ENCODE results near the gene NR1H3.

The NR1H3 gene

DNA sequence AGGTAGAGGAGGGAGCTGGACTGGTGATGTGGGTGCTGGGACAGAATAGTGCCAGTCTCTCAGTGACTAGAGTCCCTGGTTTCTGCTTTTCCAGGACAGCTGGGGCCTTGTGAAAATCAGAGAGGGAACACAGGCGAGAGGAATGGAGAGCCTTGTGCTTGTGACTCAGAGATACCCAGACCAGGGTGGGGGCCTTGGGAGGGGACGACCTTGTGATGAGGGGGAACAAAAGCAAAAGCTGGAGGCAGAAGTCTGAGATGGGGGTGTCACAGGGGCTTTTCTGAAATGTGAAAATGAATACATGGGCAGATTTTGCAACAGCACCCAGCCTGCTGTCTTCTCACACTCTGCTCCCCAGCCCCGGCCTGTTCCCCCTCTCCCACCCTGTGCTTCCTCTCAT, 3.4 kb upstream of the NR1H3 start:
- Histone ChIP-seq H3K79me2 (ENCODE audit: control insufficient read depth, insufficient read depth, low read length, poor library complexity) (no peaks in the 10 kb centered on the region), H3K9me3 (ENCODE audit: insufficient read depth, low read depth, low read length) (no peaks in the 10 kb centered on the region), H2AFZ (ENCODE audit: insufficient read depth, low read length, poor library complexity) (no peak overlapping the region), H3K27ac (ENCODE audit: low read depth, low read length) (no peak overlapping the region), H3K4ac (ENCODE audit: low read depth, low read length) (no peak overlapping the region), H3K9ac (ENCODE audit: low read length) (no peak overlapping the region), H2BK5ac (ENCODE audit: low read depth, low read length, poor library complexity) (no peak overlapping the region), H4K91ac (ENCODE audit: low read depth, low read length) (peak overlapping the region; percentile 61), H3K36me3 (ENCODE audit: control insufficient read depth in 1 of 2, insufficient read depth in 2 of 2, low read length in 2 of 2) (no peaks in the 10 kb centered on the region), H2BK12ac (ENCODE audit: low read length) (no peak overlapping the region), H3K4me3 (ENCODE audit: low read depth, low read length) (no peak overlapping the region), H4K8ac (ENCODE audit: low read depth, low read length) (peak overlapping the region; percentile 53), H3K79me1 (ENCODE audit: low read length) (peaks cover 19% of the 10 kb centered on the region), H3K14ac (ENCODE audit: low read length) (no peak overlapping the region), H3K23ac (ENCODE audit: low read length) (no peak overlapping the region), H2BK120ac (ENCODE audit: insufficient read depth, low read length, poor library complexity) (peak overlapping the region; percentile 17), H3K18ac (ENCODE audit: low read length) (no peak overlapping the region), H4K12ac (ENCODE audit: low read depth, low read length) (peak overlapping the region; percentile 12), H3K4me2 (ENCODE audit: low read length) (no peak overlapping the region), H3K27me3 (ENCODE audit: insufficient read depth, low read length) (no peaks in the 10 kb centered on the region), H3K4me1 (ENCODE audit: control insufficient read depth in 1 of 2, insufficient read depth in 2 of 2, low read length in 2 of 2) (peaks cover 30 to 32% of the 10 kb centered on the region in 2 experiments), H2AK5ac (ENCODE audit: low read length) (peak overlapping the region; percentile 41)
- no CpG with 5 or more reads among the region's 3 CpGs for WGBS (ENCODE audit: extremely low coverage, insufficient coverage, insufficient read length)
- peak in 1 of 2 donors; percentile 35 for DNase-seq

DNA sequence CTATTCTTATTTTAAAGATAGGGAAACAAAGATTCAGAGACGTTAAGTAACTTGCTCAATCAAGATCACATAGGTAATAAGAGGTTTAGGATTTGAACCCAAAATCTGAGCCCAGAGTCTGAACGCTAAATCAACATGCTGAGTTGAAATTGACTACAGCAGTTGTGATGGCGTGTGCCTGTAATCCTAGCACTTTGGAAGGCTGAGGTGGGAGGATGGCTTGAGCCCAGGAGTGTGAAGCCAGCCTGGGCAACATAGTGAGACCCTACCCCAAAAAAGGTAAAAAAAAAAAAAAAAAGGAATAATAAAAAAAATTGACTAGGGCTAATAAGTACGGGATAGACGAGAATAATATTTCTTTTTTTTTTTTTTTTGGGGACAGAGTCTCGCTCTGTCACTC, 1.4 kb upstream of the NR1H3 start:
- Histone ChIP-seq H4K91ac (ENCODE audit: low read depth, low read length) (no peak overlapping the region), H4K12ac (ENCODE audit: low read depth, low read length) (no peak overlapping the region), H3K23ac (ENCODE audit: low read length) (no peak overlapping the region), H3K18ac (ENCODE audit: low read length) (no peak overlapping the region), H3K79me1 (ENCODE audit: low read length) (peaks cover 23% of the 10 kb centered on the region), H2BK120ac (ENCODE audit: insufficient read depth, low read length, poor library complexity) (no peak overlapping the region), H3K4me3 (ENCODE audit: low read depth, low read length) (no peak overlapping the region), H2AFZ (ENCODE audit: insufficient read depth, low read length, poor library complexity) (no peak overlapping the region), H2BK5ac (ENCODE audit: low read depth, low read length, poor library complexity) (no peak overlapping the region), H3K36me3 (ENCODE audit: control insufficient read depth in 1 of 2, insufficient read depth in 2 of 2, low read length in 2 of 2) (peaks cover under 1 to 2% of the 10 kb centered on the region in 2 experiments), H3K9me3 (ENCODE audit: insufficient read depth, low read depth, low read length) (peaks cover 2% of the 10 kb centered on the region), H3K9ac (ENCODE audit: low read length) (no peak overlapping the region), H2AK5ac (ENCODE audit: low read length) (no peak overlapping the region), H4K8ac (ENCODE audit: low read depth, low read length) (no peak overlapping the region), H3K27me3 (ENCODE audit: insufficient read depth, low read length) (no peaks in the 10 kb centered on the region), H3K27ac (ENCODE audit: low read depth, low read length) (no peak overlapping the region), H3K4ac (ENCODE audit: low read depth, low read length) (no peak overlapping the region), H3K4me2 (ENCODE audit: low read length) (no peak overlapping the region), H3K79me2 (ENCODE audit: control insufficient read depth, insufficient read depth, low read length, poor library complexity) (no peaks in the 10 kb centered on the region), H3K4me1 (ENCODE audit: control insufficient read depth in 1 of 2, insufficient read depth in 2 of 2, low read length in 2 of 2) (peaks cover 31 to 33% of the 10 kb centered on the region in 2 experiments), H2BK12ac (ENCODE audit: low read length) (no peak overlapping the region), H3K14ac (ENCODE audit: low read length) (no peak overlapping the region)
- DNase-seq, result no peak
- WGBS (ENCODE audit: extremely low coverage, insufficient coverage, insufficient read length), result no CpG with 5 or more reads among the region's 6 CpGs

DNA sequence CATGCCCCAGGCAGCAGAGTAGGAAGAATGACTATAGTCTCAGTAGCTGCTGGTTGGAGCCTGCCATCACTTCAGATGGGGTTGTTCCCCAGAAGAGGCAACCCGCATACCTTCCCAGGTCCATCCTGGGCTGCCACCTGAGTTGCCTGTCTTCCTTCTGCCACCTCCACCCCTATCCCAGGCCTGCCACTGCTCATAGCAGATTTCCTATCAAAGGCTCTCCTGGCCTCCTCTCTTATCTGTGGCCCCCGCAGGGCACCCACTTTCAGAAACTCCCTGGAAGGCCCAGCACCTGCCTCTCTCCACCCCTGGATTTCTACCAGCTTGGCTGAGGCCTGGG, 649 bp upstream of the NR1H3 start:
- Histone ChIP-seq H3K4ac (ENCODE audit: low read depth, low read length) (no peak overlapping the region), H3K9ac (ENCODE audit: low read length) (no peak overlapping the region), H3K4me1 (ENCODE audit: control insufficient read depth in 1 of 2, insufficient read depth in 2 of 2, low read length in 2 of 2) (peaks cover 31 to 33% of the 10 kb centered on the region in 2 experiments), H4K8ac (ENCODE audit: low read depth, low read length) (peak overlapping the region; percentile 88), H2BK12ac (ENCODE audit: low read length) (peak overlapping the region; percentile 7), H2BK5ac (ENCODE audit: low read depth, low read length, poor library complexity) (peak overlapping the region; percentile 70), H3K4me2 (ENCODE audit: low read length) (peak overlapping the region; percentile 68), H3K36me3 (ENCODE audit: control insufficient read depth in 1 of 2, insufficient read depth in 2 of 2, low read length in 2 of 2) (peaks cover 4 to 5% of the 10 kb centered on the region in 2 experiments), H3K4me3 (ENCODE audit: low read depth, low read length) (no peak overlapping the region), H4K91ac (ENCODE audit: low read depth, low read length) (peak overlapping the region; percentile 90), H2AFZ (ENCODE audit: insufficient read depth, low read length, poor library complexity) (peak overlapping the region; percentile 56), H3K27me3 (ENCODE audit: insufficient read depth, low read length) (no peaks in the 10 kb centered on the region), H2BK120ac (ENCODE audit: insufficient read depth, low read length, poor library complexity) (peak overlapping the region; percentile 34), H3K23ac (ENCODE audit: low read length) (no peak overlapping the region), H3K18ac (ENCODE audit: low read length) (peak overlapping the region; percentile 66), H3K79me2 (ENCODE audit: control insufficient read depth, insufficient read depth, low read length, poor library complexity) (no peaks in the 10 kb centered on the region), H3K9me3 (ENCODE audit: insufficient read depth, low read depth, low read length) (peaks cover 2% of the 10 kb centered on the region), H3K79me1 (ENCODE audit: low read length) (peaks cover 23% of the 10 kb centered on the region), H4K12ac (ENCODE audit: low read depth, low read length) (peak overlapping the region; percentile 14), H3K27ac (ENCODE audit: low read depth, low read length) (peak overlapping the region; percentile 77), H2AK5ac (ENCODE audit: low read length) (peak overlapping the region; percentile 85), H3K14ac (ENCODE audit: low read length) (no peak overlapping the region)
- DNase-seq, result peak in 1 of 2 donors; percentile 19
- no CpG with 5 or more reads among the region's 2 CpGs for WGBS (ENCODE audit: extremely low coverage, insufficient coverage, insufficient read length)

DNA sequence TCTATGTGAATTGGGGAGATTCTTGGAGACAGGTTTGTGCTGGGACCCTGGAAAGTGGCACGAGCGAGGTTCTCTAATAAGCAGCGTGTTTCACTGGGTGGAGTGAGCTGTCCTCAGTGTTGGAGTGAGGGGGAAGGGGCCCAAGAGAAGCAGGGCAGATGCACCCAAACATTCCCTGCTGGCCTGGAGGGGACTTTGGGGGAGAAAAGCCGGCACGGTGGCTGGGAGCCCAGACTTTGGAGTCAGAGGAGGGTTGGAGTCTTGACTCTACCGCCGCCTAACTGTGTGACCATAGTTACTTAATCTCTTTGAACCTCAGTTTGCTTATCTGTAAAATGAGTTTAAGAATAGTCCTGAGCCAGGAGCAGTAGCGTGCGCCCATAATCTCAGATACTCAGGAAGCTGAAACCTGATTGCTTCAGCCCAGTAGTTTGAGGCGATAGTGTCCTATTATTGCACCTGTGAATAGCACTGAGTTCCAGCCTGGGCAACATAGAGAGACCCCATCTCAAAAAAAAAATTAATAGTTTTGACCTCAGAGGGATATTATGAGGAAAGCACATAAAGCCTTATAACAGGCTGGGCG, 614 bp downstream of the NR1H3 start:
- Histone ChIP-seq H3K4me2 (ENCODE audit: low read length) (peak overlapping the region; percentile 68), H3K36me3 (ENCODE audit: control insufficient read depth in 1 of 2, insufficient read depth in 2 of 2, low read length in 2 of 2) (peaks cover 4 to 5% of the 10 kb centered on the region in 2 experiments), H3K79me2 (ENCODE audit: control insufficient read depth, insufficient read depth, low read length, poor library complexity) (no peaks in the 10 kb centered on the region), H3K9me3 (ENCODE audit: insufficient read depth, low read depth, low read length) (peaks cover 2% of the 10 kb centered on the region), H2AK5ac (ENCODE audit: low read length) (peak overlapping the region; percentile 86), H2BK5ac (ENCODE audit: low read depth, low read length, poor library complexity) (peak overlapping the region; percentile 67), H3K27me3 (ENCODE audit: insufficient read depth, low read length) (no peaks in the 10 kb centered on the region), H2AFZ (ENCODE audit: insufficient read depth, low read length, poor library complexity) (no peak overlapping the region), H4K91ac (ENCODE audit: low read depth, low read length) (peak overlapping the region; percentile 90), H4K8ac (ENCODE audit: low read depth, low read length) (peak overlapping the region; percentile 88), H3K27ac (ENCODE audit: low read depth, low read length) (peak overlapping the region; percentile 77), H3K4me1 (ENCODE audit: control insufficient read depth in 1 of 2, insufficient read depth in 2 of 2, low read length in 2 of 2) (peaks cover 31 to 33% of the 10 kb centered on the region in 2 experiments), H2BK120ac (ENCODE audit: insufficient read depth, low read length, poor library complexity) (peak overlapping the region; percentile 78), H3K23ac (ENCODE audit: low read length) (no peak overlapping the region), H3K79me1 (ENCODE audit: low read length) (peaks cover 23% of the 10 kb centered on the region), H3K4ac (ENCODE audit: low read depth, low read length) (peak overlapping the region; percentile 65), H3K9ac (ENCODE audit: low read length) (no peak overlapping the region), H3K4me3 (ENCODE audit: low read depth, low read length) (no peak overlapping the region), H3K14ac (ENCODE audit: low read length) (peak overlapping the region; percentile 69), H3K18ac (ENCODE audit: low read length) (peak overlapping the region; percentile 77), H4K12ac (ENCODE audit: low read depth, low read length) (peak overlapping the region; percentile 37), H2BK12ac (ENCODE audit: low read length) (peak overlapping the region; percentile 84)
- no peak for DNase-seq
- WGBS (ENCODE audit: extremely low coverage, insufficient coverage, insufficient read length), result no CpG with 5 or more reads among the region's 11 CpGs

Data from trophoblast cell (in vitro differentiated cells and primary cell).